CD4-positive, alpha-beta T cell treated with Interleukin-4 for 1 hour (primary cell): ENCODE measurements around the gene PRR14.
"Not testable (repeated sequence)": the region's sequence is repeated elsewhere in the genome, so short reads cannot be mapped to it uniquely, and the experiment has no call there.

ENCODE experiments used
- DNase-seq, 2 donors: peaks; one replicate each; pipeline ENCODE4 v3.0.0-alpha.2; 2020 to 2022

The PRR14 gene

GRCh38 chr16:30650369-30651123 is at the start of gene PRR14:
TSS of gene PRR14 (plus strand) at chr16:30650960. CDS start at chr16:30651646, 686 bp downstream.
- peak; percentile 100 for DNase-seq

GRCh38 chr16:30601966-30602365 is 48.8 kb upstream of the PRR14 start:
- no peak for DNase-seq

DNA sequence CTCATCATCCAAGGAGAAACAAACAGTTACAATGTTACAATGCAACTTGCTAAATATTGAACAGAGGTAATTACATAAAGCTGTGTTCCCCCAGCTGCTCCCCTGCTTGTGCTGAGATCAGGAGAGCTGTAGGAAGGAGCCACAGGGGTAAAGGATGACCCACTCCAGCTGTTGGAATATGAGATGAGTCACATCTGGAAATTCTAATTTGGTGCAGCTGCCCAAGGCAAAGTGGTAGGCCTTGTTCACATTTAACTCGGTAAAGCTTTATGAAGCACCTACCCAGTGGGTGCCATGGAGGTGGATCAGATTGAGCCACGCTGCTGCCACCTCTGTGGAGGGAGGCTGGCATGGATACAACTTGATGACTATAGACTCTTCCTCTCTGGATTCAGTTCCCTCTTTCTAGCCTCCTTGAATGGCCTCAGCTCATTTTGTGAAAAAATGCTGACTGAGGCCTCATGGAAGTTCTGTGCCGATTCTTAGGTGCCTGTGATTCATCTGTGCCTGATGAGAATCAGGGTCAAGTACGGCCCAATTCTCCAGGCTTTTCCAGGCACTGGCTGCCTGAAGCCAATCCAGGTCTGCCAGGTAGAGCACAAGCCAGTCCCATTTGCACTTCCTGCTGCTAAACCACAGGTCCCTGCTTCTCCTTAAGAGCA is 48.0 kb upstream of the PRR14 start:
- no peak for DNase-seq

- no peak for DNase-seq
Observed at GRCh38 chr16:30603945-30604315, 46.8 kb upstream of the PRR14 start.

- DNase-seq, result no peak
Observed at GRCh38 chr16:30604316-30604947, 46.3 kb upstream of the PRR14 start.

- DNase-seq, result peak in 1 of 2 donors; percentile 35
Observed at GRCh38 chr16:30605158-30605557, 45.6 kb upstream of the PRR14 start.

DNA sequence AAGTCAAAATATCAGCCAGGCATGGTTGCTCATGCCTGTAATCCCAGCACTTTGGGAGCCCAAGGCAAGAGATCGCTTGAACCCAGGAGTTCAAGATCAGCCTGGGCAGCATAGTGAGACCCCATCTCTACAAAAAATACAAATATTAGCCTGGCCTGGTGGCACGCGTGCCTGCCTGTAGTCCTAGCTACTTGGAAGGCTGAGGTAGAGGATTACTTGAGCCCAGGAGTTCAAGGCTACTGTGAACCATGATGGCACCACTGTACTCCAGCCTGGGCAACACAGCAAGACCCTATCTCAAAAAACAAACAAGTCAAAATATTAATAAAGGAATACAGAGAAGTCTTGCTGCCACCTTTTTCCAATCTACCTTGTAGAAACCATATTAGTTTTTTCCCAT is 44.8 kb upstream of the PRR14 start:
- no peak for DNase-seq

DNA sequence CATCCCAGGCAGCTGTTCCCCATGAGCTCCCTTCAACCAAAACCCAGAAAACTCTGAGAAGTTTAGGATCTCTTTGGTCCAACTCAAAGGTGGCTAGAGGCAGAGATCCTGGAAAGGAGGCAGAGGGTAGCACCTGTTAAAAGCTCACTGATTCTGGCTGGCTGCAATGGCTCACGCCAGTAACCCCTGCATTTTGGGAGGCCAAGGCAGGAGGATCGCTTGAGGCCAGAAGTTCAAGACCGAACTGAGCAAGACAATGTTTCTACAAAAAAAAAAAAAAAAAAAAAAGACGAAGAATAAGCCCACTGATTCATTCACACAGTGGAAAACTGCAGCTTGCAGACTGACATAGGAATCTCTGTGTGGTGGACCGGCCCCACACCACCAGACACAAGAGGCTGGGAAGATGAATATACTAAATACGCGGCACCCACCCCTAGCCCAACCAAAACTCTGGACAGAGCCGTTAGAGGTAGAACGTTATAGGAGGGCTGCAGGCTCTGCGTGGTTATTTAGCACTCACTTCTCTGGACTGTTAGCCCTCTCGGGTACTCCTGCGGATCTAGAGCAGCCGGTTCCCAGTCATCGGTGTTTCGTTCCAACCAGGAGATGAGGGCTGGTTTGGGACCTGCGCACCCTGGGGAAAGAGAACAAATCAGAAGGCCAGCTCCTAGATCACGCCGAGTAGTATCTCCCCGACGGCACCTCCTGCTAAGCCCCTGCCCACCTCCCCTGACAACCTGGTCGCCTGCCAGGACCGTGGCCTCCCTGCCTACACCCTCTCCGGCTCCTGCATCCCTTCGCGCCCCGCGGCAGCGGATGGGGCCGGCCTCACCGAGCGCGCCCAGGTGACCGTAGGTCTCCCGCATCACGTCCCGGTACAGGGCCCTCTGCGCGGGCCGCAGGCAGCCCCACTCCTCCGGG is 41.5 kb upstream of the PRR14 start:
- DNase-seq, result peak in 1 of 2 donors; percentile 33

- peak; percentile 94 to 98 for DNase-seq
Observed at GRCh38 chr16:30609926-30610839, 40.6 kb upstream of the PRR14 start, which contains the start of gene ZNF689. TSS of gene ZNF689 (minus strand) at chr16:30610389. CDS start at chr16:30610041, 348 bp downstream.

- DNase-seq, result peak; percentile 65 to 72
Observed at GRCh38 chr16:30615358-30616091, 35.2 kb upstream of the PRR14 start.

GRCh38 chr16:30619202-30619601 is 31.6 kb upstream of the PRR14 start:
- no peak for DNase-seq

- DNase-seq, result no peak
Observed at GRCh38 chr16:30619638-30620037, 31.1 kb upstream of the PRR14 start.

DNA sequence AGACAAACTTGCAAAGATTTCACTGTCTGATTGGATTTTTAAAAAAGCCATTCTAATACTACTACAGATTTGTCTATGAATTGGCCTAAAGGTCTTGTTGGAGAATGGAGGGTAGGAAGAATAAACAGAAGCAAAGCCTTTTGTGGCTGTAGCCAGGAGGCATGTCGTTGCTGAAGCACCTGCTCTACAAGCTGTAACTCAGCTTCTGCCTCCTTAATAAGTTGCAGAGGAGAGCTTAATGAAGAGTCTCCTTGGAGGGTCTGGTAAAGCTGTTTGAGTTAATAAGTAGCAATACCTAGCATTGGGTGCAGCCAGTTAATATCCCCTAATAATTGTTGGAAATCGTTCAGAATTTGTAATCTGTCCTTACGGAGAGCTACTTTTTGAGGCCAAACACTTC is 30.6 kb upstream of the PRR14 start:
- DNase-seq, result no peak

DNA sequence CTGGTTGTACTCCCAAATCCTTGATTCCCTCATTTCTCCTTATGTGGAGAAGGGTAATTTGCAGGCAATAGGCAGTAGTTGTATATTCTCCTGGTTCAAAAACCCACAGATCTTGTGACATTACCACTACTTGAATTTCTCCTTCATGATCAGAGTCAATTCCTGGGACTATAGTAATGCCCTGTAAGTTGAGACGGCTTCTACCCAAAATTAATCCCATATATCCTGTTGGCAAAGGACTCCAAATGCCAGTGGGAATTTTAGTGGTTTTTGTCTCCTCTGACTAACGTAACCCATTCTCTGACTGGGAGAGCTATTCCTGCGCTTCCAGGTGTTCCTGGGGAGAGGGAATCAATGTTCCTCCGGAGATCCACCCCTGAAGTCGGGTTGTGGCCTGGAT is 29.0 kb upstream of the PRR14 start:
- no peak for DNase-seq

DNA sequence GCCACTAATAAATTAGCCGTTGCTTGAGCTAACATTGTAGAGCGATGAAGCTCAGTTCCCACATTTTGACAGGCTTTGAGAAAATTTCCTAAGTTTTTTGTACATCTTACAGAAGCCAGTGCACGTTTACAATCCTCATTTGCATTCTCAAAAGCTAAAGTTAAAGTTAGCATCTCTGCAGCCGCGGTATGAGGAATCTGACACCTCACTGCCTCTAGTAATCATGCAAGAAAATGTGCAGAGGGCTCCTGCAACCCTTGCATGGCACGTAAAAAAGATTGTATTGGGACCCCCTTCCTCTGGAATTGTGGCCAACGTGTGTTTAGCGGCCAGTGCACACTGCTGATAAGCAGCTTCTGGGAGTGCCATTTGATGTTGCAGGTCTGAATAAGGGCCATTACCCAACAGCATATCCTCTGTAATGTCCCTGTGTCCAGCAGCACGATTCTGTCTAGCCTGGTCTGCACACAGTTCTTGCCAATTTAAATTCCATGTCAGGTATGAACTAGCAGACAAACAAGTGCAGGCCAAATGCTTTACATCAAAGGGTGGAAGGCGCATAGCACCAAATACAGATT is 28.2 kb upstream of the PRR14 start:
- no peak for DNase-seq

- DNase-seq, result no peak
Observed at GRCh38 chr16:30623536-30624283, 27.1 kb upstream of the PRR14 start.

DNA sequence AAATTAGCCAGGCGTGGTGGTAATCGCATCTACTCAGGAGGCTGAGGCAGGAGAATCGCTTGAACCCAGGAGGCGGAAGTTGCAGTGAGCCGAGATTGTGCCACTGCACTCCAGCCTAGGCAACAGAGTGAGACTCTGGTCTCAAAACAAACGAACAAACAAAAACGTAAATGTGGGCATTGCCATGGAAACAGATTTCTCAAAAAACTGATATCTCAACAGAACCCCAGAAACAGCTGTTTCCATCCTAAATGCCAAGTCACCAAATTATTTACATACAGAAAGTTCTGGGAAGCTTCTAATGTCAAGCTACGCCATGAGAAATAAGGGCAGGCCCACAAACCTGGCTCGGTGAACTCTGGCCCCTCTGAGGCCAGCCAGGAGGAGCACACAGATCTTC is 24.5 kb upstream of the PRR14 start:
- no peak for DNase-seq

- DNase-seq, result peak; percentile 83 to 86
Observed at GRCh38 chr16:30628628-30629540, 21.9 kb upstream of the PRR14 start.

DNA sequence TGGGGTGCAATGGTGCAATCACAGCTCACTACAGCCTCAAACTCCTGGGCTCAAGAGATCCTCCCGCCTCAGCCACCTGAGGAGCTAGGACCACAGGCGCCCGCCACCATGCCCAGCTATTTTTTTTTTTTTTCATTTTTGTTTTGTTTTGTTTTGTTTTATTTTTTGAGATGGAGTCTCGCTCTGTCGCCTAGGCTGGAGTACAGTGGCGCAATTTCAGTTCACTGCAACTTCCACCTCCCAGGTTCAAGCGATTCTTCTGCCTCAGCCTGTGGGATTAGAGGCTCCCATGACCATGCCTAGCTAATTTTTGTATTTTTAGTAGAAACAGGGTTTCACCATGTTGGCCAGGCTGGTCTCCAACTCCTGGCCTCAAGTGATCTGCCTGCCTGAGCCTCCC is 18.3 kb upstream of the PRR14 start:
- not testable (repeated sequence) for DNase-seq
